ENCODE data around the gene DCUN1D2.

DNA sequence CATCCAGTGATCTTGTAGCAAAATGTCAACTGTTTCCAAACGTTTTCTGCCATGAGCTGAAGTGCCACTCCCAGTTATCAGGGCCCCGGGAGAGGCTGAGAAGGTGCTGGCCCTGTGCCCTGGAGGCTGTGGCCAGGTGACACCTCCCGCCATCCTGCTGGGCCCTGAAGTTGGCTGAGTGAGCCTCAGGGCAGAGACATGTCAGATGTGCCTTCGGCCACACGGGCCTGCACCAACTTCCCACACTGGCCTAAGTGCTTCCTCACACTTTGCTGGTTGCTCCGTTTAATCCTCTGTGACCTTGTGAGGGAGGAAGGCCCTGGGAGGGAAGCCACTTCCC lies 42.0 kb downstream of the DCUN1D2 start:
- TF ChIP-seq POLR2A (IDR thresholded peaks at IDR 0.05), result no peak
- TF ChIP-seq, protein P1, sequence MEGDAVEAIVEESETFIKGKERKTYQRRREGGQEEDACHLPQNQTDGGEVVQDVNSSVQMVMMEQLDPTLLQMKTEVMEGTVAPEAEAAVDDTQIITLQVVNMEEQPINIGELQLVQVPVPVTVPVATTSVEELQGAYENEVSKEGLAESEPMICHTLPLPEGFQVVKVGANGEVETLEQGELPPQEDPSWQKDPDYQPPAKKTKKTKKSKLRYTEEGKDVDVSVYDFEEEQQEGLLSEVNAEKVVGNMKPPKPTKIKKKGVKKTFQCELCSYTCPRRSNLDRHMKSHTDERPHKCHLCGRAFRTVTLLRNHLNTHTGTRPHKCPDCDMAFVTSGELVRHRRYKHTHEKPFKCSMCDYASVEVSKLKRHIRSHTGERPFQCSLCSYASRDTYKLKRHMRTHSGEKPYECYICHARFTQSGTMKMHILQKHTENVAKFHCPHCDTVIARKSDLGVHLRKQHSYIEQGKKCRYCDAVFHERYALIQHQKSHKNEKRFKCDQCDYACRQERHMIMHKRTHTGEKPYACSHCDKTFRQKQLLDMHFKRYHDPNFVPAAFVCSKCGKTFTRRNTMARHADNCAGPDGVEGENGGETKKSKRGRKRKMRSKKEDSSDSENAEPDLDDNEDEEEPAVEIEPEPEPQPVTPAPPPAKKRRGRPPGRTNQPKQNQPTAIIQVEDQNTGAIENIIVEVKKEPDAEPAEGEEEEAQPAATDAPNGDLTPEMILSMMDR (IDR thresholded peaks at IDR 0.05), result no peak
- TF ChIP-seq EP300 (IDR thresholded peaks at IDR 0.05), result no peak
